Activated T-helper 1 cell treated with anti-CD3 and anti-CD28 coated beads, Interleukin-12 subunit alpha, Interleukin-12 subunit beta, Interleukin-2, Interleukin-4 antibody, amounts not matched to agents 30 ng/mL and 10 ng/mL and 1 ng/mL, durations not matched to agents 14 hours and 24 hours and 36 hours (primary cell): ENCODE results near the gene PRX. TPM values are rescaled to one million over a fixed set of nuclear protein-coding genes. Genes with fewer than 3 reads are reported as not detected.
"Not testable (repeated sequence)": the region's sequence is repeated elsewhere in the genome, so short reads cannot be mapped to it uniquely, and the experiment has no call there.

Source experiments
- DNase-seq: peaks from one replicate; pipeline ENCODE4 v3.0.0; 2021; ENCODE audit warnings: low spot score
- H3K27ac Mint-ChIP-seq: one replicate; pipeline ENCODE4 v1.8.0; 2021; ENCODE audit warnings: mild to moderate bottlenecking, mixed read lengths
- H3K27me3 Mint-ChIP-seq: one replicate; pipeline ENCODE4 v1.8.0; 2022; ENCODE audit warnings: mild to moderate bottlenecking, moderate library complexity, mixed read lengths; ENCODE audit not compliant: insufficient read depth
- H3K36me3 Mint-ChIP-seq: one replicate; pipeline ENCODE4 v1.8.0; 2021; ENCODE audit warnings: low read depth, mixed read lengths
- H3K4me1 Mint-ChIP-seq: one replicate; pipeline ENCODE4 v1.8.0; 2021; ENCODE audit warnings: low read depth, mixed read lengths
- H3K4me3 Mint-ChIP-seq: one replicate; pipeline ENCODE4 v1.8.0; 2021; ENCODE audit warnings: mild to moderate bottlenecking, moderate library complexity, mixed read lengths
- H3K9me3 Mint-ChIP-seq: one replicate; pipeline ENCODE4 v1.8.0; 2021; ENCODE audit warnings: mixed read lengths
- intact Hi-C: fragments of 100-400 bp; cut with micrococcal nuclease; formaldehyde crosslinking; loops from one replicate; pipeline ENCODE4 v1.15.1; 2024
- total RNA-seq: library from RNA; stranded (reverse); gene quantifications from 2 replicates; pipeline ENCODE4 v1.2.3, GENCODE V29; 2022

The PRX gene
- total RNA-seq, 1 donor from 2014 or later, result 0.99 TPM

DNA sequence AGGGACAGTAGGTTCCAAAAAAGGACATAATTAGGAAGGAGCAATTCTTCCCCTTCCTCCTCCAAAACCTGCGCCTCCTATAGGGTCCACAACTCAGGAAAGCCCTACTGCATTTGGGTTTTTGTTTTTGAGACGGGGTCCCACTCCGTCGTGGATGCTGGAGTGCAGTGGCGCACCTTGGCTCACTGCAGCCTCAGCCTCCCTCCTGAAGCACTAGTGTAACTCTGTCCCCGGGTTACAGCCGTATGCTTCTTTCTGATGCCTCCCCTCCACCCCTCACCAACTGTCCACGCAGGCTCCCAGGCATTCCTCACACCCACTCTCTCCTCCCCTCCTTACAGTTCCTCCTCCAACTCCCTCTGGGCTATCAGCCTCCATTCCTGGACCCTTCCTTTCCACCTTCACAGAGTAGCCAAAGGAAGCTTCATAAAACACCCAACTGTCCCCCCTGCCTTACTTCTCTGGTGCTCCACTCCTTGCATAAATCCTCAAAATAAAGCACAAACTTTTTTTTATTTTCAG, 33.1 kb upstream of the PRX start:
- intact Hi-C loops, result no loop called here
- DNase-seq, result no peak
- no peak overlapping the region for H3K27ac Mint-ChIP-seq

DNA sequence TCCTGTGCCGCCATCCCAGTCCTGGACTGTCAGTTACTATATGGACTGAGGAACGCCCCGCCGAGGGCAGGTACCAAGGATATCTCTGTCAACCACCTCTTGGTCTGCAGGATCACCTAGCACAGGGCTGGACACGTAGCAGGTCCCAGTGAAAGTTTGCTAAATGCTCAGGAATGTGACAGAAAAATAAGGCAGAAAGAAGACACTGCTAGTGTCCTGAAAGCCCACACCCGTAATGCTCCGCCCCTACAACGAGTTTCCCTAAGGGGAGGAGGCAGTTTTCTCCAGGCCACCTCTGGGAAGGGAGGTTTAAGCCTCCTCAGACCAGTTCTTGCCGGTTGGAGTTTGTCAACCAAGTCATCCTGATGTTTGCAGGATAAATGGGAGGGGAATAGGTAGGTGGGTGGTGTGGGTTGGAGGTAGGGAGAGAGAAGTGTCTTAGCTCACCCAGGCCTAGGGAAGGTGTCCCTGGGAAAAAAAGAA, 32.6 kb upstream of the PRX start:
- intact Hi-C loops, result no loop called here
- Mint-ChIP-seq H3K27ac (peak overlapping the region; percentile 29), H3K4me1 (peaks cover 26% of the 10 kb centered on the region), H3K4me3 (peak overlapping the region; percentile 39), H3K27me3 (no peaks in the 10 kb centered on the region), H3K36me3 (peaks cover 10% of the 10 kb centered on the region), H3K9me3 (no peaks in the 10 kb centered on the region)
- DNase-seq, result no peak

More for the DNA sequence above, 33.1 kb upstream of the PRX start:
- Mint-ChIP-seq H3K4me1 (peaks cover 26% of the 10 kb centered on the region), H3K4me3 (peak overlapping the region; percentile 45), H3K9me3 (no peaks in the 10 kb centered on the region), H3K27me3 (no peaks in the 10 kb centered on the region), H3K36me3 (peaks cover 5% of the 10 kb centered on the region)

DNA sequence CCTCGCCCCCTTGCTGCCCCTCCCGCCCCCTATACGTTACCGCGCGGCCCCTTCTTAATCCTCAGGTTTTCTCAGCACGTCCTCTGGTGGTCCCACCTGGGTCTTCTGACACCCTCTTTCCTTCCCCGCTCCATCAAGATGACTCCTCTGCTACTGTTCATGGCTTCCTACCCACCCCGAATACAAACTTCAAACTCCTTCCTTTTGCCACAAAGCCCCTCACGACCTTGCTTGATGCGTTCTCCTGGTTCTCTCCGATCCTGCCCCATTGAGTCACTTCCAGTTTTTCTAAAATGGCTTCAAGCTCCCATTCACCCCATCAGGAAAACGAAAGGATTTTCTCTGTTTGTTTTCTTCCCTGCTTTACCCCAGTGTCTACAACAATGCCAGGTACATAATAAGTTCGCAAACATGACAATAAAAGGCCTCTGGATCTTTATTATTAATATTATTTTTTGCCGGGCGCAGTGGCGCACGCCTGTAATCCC, 31.7 kb upstream of the PRX start:
- Mint-ChIP-seq H3K4me1 (peaks cover 26% of the 10 kb centered on the region), H3K4me3 (peak overlapping the region; percentile 97), H3K36me3 (peaks cover 11% of the 10 kb centered on the region), H3K9me3 (no peaks in the 10 kb centered on the region), H3K27me3 (no peaks in the 10 kb centered on the region), H3K27ac (peak overlapping the region; percentile 79)
- DNase-seq, result no peak
- intact Hi-C loops, result loop anchor here (1.0 to 5.0 kb wide), 4 partner anchors 20 to 917 kb away; partner anchors contain the start of genes B9D2 and BLVRB

DNA sequence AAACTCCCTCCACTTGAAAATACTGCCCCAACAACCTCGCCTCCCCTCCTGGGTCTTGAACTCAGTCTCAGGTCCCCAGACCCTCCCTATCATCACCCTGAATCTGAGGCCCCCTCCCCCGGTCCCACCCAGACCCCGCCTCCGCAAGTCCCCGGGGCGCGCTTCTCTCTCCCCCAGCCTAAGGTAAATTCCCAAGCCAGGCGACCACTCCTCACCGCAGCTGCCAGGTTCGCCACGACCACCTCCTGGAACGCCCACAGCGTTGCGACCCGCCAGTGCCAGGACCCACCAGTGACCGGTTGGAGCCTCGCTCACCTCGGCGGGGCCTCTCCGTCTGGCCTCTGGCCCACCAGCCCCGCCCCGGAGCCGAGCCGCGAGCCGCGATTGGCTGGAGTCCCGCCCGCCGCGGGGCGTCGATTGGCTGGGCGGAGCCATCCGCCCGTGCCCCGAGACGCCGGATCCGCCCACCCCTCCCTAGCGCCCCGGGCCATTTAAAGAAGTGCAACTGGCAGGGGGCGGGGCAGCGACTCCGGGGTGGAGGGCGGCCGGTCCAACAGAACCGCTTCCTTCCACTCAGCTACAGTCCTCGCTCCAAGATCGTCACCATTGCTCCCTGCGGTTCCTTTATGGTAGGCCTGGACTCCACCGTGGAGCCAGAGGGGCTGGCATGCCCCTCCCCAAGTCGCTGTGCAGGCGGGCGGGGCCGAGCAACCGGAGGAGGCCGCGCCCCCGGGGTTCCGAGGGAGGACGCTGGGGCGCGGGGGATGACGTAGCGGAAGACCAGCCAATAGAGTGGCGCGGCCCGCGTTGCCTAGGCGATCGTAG, 31.0 kb upstream of the PRX start, which contains the start of gene SERTAD3:
Gene SERTAD3, minus strand, starts transcription at position 336 of the 825 bp plus-strand sequence. CDS start 2,255 bp downstream, outside the sequence.
- Mint-ChIP-seq H3K9me3 (no peaks in the 10 kb centered on the region), H3K27ac (peak within 1 kb of the TSS; percentile 97), H3K4me1 (peaks cover 26% of the 10 kb centered on the region), H3K27me3 (no peaks in the 10 kb centered on the region), H3K36me3 (peaks cover 11% of the 10 kb centered on the region), H3K4me3 (peak within 1 kb of the TSS; percentile 97)
- intact Hi-C loops, result loop anchor here (1.0 to 5.0 kb wide), 13 partner anchors 11 to 918 kb away; partner anchors contain the start of genes AKT2, B9D2, BLVRB and C19orf47
- peak; percentile 97 for DNase-seq

DNA sequence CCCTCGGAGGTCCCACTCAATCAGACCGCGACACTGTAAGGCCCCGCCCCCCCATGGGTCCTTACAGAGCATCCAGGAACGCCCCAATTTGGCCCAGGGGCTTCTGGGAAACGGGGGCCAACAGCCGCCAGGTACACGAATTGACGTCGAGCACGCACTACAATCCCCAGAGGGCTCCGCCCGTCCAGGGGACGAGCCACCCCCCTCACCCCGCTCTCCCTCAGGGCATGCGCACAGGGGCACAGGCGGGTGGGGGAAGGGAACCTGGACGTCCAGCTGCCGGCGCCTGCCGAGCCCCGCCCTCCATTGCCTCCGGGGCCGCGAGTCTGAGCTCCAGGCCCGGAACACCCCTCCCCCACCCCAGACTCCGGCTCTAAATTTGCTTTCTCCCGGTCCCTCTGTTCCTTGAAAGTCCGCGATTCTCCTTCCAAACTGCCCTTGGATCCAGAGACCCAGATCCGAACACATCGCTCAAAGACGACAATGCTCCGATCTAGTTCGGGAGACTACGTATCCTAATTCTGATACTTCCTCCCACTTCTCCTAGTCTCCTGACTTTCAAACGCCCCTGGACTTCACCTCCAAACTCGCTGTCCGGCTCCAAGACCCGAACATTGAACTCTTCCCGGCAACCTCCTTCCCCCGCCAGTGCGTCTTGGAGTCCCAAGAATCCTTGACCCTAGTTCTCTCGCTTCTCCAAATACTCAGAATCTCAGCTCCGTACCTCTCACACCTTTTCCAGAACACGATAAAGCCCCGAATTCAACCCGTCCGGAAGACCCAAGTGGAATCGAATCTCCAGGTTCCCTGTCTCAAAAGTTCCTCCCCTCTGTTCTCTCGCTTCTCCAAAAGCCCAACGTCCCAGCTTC, 30.2 kb upstream of the PRX start:
- H3K4me1 Mint-ChIP-seq, result peaks cover 26% of the 10 kb centered on the region
- intact Hi-C loops, result loop anchor here (1.0 to 5.0 kb wide), 10 partner anchors 10 to 919 kb away; partner anchors contain the start of genes AKT2, B9D2, C19orf47 and MAP3K10
- H3K4me3 Mint-ChIP-seq, result peak overlapping the region; percentile 97
- DNase-seq, result peak; percentile 99
- peak overlapping the region; percentile 97 for H3K27ac Mint-ChIP-seq
- no peaks in the 10 kb centered on the region for H3K9me3 Mint-ChIP-seq
- H3K36me3 Mint-ChIP-seq, result peaks cover 11% of the 10 kb centered on the region
- no peaks in the 10 kb centered on the region for H3K27me3 Mint-ChIP-seq

DNA sequence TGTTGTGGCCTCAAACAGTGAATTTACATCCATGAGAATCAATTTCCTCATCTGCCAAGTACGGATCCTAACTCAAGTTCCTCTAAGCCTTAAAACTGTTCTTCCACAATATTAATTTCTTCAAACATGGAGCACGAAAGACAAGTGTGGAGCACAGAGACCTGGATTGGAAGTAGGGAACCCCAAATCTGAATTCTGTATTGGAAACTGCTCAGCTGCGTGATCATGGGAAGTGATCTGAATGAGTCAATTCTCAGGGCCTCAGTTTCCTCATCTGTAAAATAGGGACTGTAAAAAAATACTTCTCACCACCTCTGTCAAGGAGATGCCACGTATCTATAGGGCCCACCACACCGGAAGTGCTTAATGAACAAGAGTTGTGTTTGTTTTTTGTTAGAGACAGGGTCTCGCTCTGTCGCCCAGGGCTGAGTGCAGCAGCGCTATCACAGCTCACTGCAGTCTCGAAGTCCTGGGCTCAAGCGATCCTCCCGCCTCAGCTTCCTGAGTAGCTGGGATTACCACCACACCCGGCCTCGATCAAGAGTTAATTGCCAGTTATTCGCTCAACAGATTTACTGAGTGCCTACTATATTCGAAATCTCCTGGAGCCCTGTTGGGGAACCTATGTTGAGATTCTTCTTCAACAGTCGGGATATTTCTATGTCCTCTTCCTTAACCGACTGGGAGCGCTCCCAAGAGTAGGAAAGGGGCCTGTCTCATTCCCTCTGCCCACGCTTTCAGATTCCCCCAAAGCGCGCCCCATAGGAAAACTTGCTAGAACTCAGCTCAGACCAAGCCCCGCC, 29.4 kb upstream of the PRX start:
- Mint-ChIP-seq H3K27me3 (no peaks in the 10 kb centered on the region), H3K4me1 (peaks cover 26% of the 10 kb centered on the region), H3K36me3 (peaks cover 11% of the 10 kb centered on the region), H3K4me3 (peak overlapping the region; percentile 97), H3K9me3 (no peaks in the 10 kb centered on the region), H3K27ac (peak overlapping the region; percentile 97)
- no peak for DNase-seq
- intact Hi-C loops, result loop anchor here (1.0 to 5.0 kb wide), 10 partner anchors 9 to 920 kb away; partner anchors contain the start of genes AKT2, B9D2, C19orf47 and MAP3K10

DNA sequence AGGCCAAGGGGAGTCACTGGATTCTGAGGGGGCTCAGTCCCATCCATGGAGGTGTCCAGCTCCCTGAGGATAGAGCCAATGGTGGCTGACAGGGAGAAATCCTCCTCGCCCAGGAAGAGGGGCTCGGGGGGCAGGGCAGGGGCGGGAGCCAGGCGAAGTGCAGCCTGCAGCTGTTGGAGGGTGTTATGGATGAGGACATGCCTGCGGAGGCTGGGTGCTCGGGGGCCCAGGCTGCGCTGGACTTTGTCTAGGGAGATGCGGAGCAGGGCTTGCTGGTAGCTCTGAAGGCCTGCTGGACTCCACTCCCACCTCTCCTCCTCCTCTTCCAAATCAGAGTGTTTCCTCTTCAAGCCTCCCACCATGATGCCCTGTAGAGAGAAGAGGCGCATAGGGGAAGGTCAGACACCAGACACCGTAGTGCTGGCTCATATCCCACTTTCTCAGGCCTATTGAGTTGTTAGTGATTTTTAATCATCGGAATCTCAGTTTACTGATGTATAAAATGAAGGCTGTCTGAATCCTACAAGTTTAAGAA, 28.6 kb upstream of the PRX start:
- Mint-ChIP-seq H3K4me3 (peak overlapping the region; percentile 97), H3K27ac (peak overlapping the region; percentile 97), H3K4me1 (peaks cover 26% of the 10 kb centered on the region), H3K9me3 (no peaks in the 10 kb centered on the region), H3K27me3 (no peaks in the 10 kb centered on the region), H3K36me3 (peaks cover 11% of the 10 kb centered on the region)
- DNase-seq, result no peak
- intact Hi-C loops, result loop anchor here (2.0 to 5.0 kb wide), 2 partner anchors 251 to 921 kb away; partner anchors contain the start of genes B9D2 and MAP3K10

DNA sequence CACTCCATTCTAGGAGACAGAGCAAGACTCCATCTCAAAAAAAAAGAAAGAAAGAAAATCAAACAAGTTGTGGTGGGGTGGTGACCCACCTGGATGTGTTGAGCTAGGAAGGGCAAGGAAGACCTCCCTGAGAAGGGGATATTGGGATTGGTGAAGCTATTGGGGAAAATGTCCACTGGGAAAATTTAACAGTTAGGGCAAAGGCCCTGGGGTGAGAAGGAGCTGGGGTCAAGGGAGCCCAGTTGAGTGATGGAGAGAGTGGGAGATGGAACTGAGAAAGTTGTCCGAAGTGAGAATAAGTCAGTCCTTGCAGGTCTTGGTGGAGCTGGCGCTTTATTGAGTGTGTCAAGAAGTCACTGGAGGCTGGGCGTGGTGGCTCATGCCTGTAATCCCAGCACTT, 25.1 kb upstream of the PRX start:
- H3K36me3 Mint-ChIP-seq, result peaks cover 11% of the 10 kb centered on the region
- peak overlapping the region; percentile 45 for H3K27ac Mint-ChIP-seq
- no peaks in the 10 kb centered on the region for H3K9me3 Mint-ChIP-seq
- DNase-seq, result no peak
- peaks cover 17% of the 10 kb centered on the region for H3K4me1 Mint-ChIP-seq
- no peak overlapping the region for H3K4me3 Mint-ChIP-seq
- H3K27me3 Mint-ChIP-seq, result no peaks in the 10 kb centered on the region
- intact Hi-C loops, result no loop called here

DNA sequence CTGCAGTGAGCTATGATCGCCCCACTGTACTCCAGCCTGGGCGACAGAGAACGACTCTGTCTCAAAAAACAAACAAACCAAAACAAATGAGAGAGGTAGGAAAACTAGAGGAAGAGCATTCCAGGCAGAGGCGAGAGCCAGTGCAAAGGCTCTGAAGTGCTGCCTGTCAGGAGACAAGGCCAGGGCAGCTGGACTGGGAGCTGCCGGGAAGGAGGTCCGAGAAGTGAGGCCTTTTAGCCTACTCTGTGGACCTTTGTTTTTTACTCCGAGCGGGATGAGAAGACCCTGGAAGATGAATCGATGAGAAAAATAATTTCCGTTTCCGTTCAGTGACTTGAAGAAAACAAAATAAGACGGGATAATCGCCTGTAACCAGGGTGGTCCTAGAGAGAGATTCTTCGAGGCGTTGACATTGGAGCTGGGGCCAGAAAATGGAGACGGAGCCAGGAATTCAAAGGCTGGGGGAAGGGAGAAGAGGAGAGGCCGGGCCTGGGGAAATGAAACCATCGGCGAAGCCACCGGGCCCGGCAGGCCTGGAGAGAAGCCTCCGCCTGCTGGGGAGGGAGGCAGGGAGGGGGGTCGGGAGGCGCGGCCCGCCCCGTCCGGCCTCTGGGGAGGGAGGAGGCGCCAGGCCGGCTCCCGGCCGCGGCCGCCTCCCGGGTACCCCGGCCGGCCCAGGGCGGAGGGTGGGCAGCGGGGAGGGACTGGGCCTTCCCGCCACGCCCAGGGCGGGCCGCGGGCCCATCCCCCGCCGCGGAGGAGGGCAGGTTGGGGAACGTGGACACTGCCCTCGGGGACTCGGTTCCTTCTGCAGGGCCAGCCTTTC, 20.4 kb upstream of the PRX start:
- peak overlapping the region; percentile 92 for H3K27ac Mint-ChIP-seq
- no peaks in the 10 kb centered on the region for H3K9me3 Mint-ChIP-seq
- H3K36me3 Mint-ChIP-seq, result no peaks in the 10 kb centered on the region
- peak; percentile 60 for DNase-seq
- H3K27me3 Mint-ChIP-seq, result no peaks in the 10 kb centered on the region
- peak overlapping the region; percentile 88 for H3K4me3 Mint-ChIP-seq
- intact Hi-C loops, result loop anchor here (1.0 kb wide), 2 partner anchors 7 to 10 kb away; no protein-coding TSS in a partner anchor
- peaks cover 8% of the 10 kb centered on the region for H3K4me1 Mint-ChIP-seq

DNA sequence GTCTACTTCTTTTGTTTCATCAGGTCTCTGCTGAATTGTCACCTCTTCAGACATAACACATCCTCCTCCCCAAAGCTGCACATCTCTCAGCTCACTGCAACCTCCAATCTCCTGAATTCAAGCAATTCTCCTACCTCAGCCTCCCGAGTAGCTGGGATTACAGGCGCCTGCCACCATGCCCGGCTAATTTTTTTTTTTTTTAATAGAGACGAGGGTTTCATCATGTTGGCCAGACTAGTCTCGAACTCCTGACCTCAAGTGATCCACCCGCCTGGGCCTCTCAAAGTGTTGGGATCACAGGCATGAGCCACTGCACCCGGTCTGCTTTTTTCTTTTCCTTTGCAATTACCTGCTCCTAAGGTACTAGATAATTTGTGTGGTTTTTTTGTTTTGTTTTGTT, 19.6 kb upstream of the PRX start:
- H3K4me3 Mint-ChIP-seq, result peak overlapping the region; percentile 88
- peak overlapping the region; percentile 92 for H3K27ac Mint-ChIP-seq
- intact Hi-C loops, result loop anchor here (1.0 kb wide), 1 partner anchor 11 kb away; no protein-coding TSS in a partner anchor
- not testable (repeated sequence) for H3K27me3 Mint-ChIP-seq, DNase-seq, H3K36me3 Mint-ChIP-seq, H3K4me1 Mint-ChIP-seq, H3K9me3 Mint-ChIP-seq

DNA sequence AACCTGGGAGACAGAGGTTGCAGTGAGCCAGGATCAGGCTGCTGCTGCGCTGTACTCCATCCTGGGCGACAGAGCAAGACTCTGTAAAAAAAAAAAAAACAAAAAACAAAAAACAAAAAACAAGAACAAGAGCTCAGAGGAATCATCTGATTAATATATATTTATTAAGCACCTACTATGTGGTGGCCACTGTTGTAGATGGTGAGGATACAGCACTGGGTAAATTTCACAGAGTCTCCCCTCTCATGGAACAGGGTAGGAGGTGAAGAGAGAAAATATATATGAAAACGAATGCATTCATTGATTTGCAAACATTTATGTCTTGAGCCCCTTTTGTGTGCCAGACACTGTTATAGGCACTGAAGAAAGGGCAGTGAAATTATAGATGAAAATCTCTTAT, 18.5 kb upstream of the PRX start:
- Mint-ChIP-seq H3K4me3 (no peak overlapping the region), H3K27me3 (peaks cover 2% of the 10 kb centered on the region), H3K27ac (no peak overlapping the region), H3K9me3 (no peaks in the 10 kb centered on the region), H3K36me3 (no peaks in the 10 kb centered on the region), H3K4me1 (peaks cover 8% of the 10 kb centered on the region)
- intact Hi-C loops, result no loop called here
- no peak for DNase-seq
